GM19467 (cell line): ENCODE results near the gene SNX5.

Experiments
- ATAC-seq: cut with Tn5 transposase; IDR thresholded peaks from one replicate; pipeline ENCODE4 v1.9.1; 2021; ENCODE audit warnings: mild to moderate bottlenecking, moderate library complexity; ENCODE audit not compliant: unreplicated experiment

SNX5 gene

GRCh38 chr20:17919149-17919548 is 49.4 kb downstream of the SNX5 start:
- ATAC-seq, result no peak

- ATAC-seq, result no peak
These were observed 50.6 kb downstream of the SNX5 start for GRCh38 chr20:17917832-17918618.

- ATAC-seq, result no peak
These were observed 52.1 kb downstream of the SNX5 start for GRCh38 chr20:17916433-17916891.

GRCh38 chr20:17914957-17915356 is 53.6 kb downstream of the SNX5 start:
- ATAC-seq, result no peak

- no peak for ATAC-seq
These were observed 55.7 kb downstream of the SNX5 start for GRCh38 chr20:17912916-17913315.

GRCh38 chr20:17911927-17912326 is 56.7 kb downstream of the SNX5 start:
- no peak for ATAC-seq

GRCh38 chr20:17910828-17911294 is 57.7 kb downstream of the SNX5 start:
- ATAC-seq, result no peak

- ATAC-seq, result no peak
These were observed 58.7 kb downstream of the SNX5 start for GRCh38 chr20:17909869-17910321.

- no peak for ATAC-seq
These were observed 63.0 kb downstream of the SNX5 start for GRCh38 chr20:17905544-17905943.

- no peak for ATAC-seq
These were observed 64.6 kb downstream of the SNX5 start for GRCh38 chr20:17904027-17904426.

- no peak for ATAC-seq
These were observed 66.0 kb downstream of the SNX5 start for GRCh38 chr20:17902531-17903083.

- ATAC-seq, result no peak
These were observed 66.6 kb downstream of the SNX5 start for GRCh38 chr20:17901971-17902370.

- peak; percentile 39 for ATAC-seq
These were observed 70.0 kb downstream of the SNX5 start for GRCh38 chr20:17898548-17898994.

- ATAC-seq, result no peak
These were observed 70.9 kb downstream of the SNX5 start for GRCh38 chr20:17897566-17898307.

- no peak for ATAC-seq
These were observed 71.7 kb downstream of the SNX5 start for GRCh38 chr20:17896771-17897369.

- no peak for ATAC-seq
These were observed 72.3 kb downstream of the SNX5 start for GRCh38 chr20:17896193-17896723.

- ATAC-seq, result no peak
These were observed 72.9 kb downstream of the SNX5 start for GRCh38 chr20:17895641-17896171.

GRCh38 chr20:17893445-17893844 is 75.1 kb downstream of the SNX5 start:
- ATAC-seq, result no peak

GRCh38 chr20:17892189-17892938 is 76.2 kb downstream of the SNX5 start:
- no peak for ATAC-seq
